HG02870 (cell line): Measurements from ENCODE around the gene KREMEN1.
"Not testable (repeated sequence)": the region's sequence is repeated elsewhere in the genome, so short reads cannot be mapped to it uniquely, and the experiment has no call there.

Source experiments
- ATAC-seq: cut with Tn5 transposase; IDR thresholded peaks from one replicate; pipeline ENCODE4 v1.9.1; 2021; ENCODE audit warnings: mild to moderate bottlenecking, moderate library complexity; ENCODE audit not compliant: unreplicated experiment

Gene KREMEN1

DNA sequence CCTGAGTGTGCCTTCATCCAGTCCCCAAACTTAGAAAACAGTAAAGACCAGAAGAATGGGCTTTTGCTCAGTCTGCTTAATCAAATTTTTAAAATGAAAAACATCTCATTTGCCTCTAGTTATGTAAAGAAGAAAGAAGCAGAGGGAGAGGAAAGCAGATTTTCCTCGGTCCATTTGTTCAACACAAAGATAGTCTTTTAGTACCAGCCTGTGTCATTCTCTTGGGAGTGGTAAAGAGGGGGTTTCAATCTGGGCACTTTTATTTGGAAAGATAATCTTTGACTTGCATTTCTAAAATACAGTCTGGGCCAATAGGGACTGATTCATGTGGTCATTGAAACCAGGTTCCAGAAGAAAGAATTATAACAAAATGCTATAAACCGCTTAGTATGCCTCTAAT, 29.5 kb downstream of the KREMEN1 start:
- no peak for ATAC-seq

DNA sequence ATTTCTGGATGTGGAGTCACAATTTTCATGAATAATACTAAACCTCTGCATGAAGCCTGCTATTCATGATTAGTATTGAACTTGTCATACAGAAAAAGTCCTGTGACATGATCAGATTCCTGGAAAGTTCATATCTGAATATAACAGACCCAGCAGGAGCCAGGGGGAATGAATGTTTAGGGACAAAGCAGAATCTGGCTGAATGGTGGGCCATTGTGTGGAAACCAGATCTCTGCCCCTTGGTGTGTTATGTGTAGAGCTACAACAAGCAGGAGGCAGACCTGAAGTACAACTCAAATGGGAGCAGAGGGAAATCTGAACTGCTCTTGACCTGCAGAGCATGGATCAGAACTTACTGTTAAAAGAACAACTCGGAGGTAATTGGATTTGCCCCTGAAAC, 30.3 kb downstream of the KREMEN1 start:
- no peak for ATAC-seq

DNA sequence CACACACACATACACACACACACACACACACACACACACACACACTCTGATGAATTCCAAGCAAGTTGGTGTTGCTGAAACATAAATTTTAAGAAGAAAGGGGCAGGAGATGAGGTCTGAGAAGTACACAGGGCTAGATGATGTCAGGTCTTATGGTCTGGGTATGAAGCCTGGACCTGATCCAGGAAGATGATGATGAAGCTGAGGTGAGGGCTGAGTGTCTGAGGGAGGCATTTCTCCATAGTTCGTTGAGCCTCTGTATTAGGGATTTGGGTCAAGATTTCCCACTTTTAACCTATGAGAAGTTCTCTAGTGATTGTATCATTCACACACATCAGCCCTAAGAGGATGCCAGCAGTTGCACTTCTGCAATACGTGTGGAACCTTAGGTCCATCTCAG, 32.6 kb downstream of the KREMEN1 start:
- ATAC-seq, result no peak

DNA sequence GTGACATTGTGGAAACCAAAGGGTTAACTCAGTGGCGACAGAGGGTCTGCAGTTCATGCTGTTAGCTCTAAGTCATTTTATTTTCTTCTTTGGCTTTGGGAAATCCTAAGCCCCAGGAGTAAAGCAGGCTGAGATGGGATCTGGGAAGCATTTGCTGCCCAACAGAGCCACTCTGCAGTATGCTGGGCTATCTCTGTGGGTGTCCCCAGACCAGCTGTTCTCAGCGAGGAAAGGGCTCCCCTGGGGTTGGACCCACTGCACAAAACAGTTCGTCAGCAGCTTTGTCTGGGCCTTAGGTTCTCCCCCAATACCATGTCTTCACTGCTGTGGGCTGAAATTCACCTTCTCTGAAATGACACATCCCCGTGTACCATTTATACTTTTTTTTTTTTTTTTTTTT, 34.0 kb downstream of the KREMEN1 start:
- no peak for ATAC-seq

DNA sequence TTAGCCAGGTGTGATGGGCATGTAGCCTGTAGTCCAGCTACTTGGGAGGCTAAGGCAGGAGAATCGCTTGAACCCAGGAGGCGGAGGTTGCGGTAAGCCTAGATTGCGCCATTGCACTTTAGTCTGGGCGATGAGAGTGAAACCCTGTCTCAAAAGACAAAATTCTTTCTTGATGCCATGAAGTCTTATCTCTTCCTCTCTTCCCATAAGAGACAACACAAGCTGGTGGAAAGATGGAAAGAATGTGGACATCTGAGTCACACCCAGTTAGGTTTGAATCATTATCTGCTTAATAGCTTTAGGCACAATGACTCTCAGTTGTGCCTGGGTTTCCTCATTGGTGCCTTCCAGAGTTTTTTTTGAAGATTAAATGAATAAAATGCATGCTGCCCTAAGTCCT, 35.3 kb downstream of the KREMEN1 start:
- no peak for ATAC-seq

DNA sequence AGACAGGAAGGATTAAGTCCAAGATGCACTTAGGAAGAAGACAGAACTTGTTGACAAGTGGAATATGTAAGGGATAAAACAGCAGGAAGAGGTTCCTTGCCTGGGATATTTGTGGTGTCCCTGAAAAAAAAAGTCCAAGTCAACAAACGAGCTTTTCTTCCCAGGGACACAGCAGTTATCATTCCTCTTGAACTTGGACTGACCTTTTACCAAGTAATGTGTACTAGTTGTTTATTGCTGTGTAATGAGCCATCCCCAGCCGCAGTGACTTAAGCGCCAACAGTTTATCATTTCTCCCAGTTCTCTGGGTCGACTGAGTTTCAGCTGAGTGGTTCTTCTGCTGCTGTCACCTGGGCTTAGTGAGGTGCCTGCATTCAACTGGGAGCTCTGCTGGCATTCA, 37.0 kb downstream of the KREMEN1 start:
- ATAC-seq, result no peak

DNA sequence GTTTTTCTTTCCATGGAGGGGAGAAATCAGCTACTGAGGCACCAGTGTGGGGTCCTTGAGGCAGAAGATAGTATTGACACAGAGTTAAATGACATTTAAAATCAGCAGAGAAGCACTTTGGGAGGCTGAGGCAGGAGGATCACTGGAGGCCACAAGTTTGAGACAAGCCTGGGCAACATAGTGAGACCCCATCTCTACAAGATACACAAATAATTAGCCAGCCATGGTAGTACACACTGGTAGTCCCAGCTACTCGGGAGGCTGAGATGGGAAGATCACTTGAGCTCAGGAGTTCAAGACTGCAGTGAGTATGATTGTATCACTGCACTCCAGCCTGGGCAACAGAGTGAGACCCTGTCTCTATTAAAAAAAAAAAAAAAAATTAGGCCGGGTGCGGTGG, 38.1 kb downstream of the KREMEN1 start:
- ATAC-seq, result no peak

DNA sequence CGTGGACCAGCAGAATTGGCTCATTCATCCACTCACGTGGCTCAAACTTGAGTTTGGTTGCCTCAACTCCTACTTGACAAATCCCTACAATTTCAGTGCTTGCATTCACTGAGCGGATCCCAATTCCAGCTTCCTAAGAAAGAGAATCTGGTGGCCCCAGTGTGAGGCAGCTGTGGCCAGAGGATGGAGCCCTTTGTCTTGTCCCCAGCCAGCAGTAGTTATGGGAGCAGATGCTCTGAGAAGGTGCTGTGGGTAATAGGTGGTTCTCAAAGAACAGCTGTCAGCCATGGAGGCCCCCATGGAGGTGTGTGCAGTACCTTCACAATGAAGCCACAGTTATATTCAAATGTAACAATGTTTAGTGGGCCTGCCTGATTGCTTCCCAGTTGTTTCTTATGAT, 39.3 kb downstream of the KREMEN1 start:
- ATAC-seq, result no peak

DNA sequence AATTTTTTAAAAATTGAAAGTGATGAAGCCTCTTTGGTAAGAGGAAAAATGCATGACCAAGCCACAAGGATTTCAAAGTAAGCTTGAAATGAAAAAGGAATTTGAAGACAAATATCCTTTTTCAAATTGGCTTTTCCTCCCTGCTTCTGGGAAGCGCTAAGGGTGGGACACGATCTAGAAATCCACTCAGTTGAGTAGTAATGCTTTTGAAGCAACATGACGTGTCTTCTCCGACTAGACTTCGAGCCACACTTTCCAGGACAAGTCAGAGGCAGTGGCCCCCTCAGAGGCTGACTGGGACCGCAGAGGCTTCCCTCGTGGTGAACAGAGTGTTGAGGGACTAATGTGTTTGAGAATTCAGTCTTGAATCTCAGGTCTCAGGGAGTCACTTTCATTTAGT, 39.8 kb downstream of the KREMEN1 start:
- no peak for ATAC-seq

DNA sequence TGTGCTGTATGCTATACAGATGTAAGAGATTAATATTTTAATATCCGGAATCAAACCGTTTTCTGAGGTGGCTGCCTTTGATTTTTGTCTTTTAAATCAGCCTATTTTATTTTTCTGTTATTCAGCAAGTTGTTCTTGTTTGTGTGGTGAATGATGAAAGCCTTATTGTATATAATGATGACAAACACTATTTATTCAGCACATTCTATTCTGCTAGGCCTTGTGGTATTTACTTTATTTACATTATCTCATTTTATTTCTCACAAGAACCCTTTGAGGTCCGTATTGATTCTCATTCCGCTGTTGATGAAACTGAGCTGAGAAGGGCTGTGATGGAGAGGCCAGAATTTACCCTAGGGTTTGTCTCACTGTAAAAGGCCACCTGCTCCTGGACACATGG, 40.5 kb downstream of the KREMEN1 start:
- no peak for ATAC-seq

DNA sequence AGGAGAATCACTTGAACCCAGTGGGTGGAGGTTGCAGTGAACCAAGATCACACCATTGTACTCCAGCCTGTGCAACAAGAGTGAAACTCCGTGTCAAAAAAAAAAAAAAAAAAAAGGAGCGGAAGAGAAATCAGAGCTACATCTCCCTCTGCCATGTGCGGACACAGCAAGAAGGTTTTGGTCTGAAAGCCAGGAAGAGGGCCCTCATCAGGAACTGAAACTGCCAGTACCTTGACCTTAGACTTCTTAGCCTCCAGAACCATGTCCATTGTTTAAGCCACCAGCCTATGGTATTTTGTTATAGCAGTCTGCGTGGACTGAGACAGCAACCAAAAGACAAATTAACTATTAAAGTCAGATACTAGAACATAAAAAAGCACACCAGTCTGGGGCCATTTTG, 41.6 kb downstream of the KREMEN1 start:
- no peak for ATAC-seq

DNA sequence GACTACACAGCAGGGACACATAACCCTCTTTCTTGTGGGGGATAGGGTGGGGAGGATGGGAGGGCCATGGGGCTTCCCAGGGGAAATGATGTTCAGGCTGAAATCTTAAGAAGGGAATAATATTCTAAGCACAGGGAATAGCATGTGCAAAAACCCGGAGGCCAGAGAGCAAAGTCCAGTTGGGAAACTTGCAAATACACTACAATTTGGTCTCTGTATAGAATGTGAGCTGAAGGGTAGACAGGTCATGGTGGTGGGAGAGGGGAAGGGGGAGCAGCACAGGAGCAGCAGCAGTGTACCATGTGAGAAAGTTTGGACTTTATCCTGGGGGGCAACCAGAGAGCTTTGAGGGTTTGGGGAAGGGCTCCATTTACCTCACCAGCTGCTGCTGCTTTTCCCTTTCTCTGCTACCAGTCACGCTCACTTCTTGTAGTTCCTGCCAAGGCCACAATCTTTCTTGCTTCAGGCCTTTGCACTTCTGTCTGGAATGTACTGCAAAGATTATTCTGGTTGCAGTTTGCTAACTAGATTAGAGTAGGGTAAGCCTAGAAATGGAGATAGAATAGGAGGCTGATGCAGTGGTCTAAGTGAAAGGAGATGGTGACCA, 43.0 kb downstream of the KREMEN1 start:
- no peak for ATAC-seq

DNA sequence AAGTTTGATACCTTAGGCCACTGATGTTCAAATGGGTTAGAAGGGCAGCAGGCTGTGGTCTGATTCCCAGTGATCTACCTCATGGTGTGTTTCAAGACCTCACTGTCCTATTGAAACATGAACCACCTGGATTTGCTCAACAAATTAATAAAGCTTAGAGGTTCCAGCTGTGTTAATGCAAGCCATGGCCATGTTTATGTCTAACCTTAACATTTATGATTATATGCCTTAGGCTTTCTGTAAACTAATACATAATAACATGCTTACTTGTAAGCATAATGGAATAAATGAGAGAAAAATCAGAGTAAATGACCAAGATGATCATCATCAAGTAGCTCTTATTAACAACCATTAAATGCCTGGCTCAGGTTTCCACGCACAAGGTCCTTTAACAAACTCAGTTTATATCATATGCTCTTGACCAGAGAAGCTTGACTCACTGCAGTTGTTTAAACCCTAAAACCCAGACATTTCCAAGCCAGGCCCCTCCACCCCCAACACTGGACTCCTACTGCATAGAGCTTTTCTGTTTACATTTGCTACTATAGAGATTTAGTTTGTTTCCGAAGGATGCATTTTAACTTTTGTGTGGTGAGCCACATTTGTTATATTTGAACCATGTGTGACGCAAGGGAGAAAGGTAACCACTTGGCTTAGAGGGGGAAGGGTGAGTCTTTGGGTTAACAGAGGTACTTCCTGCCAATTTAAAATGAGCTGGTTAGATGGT, 43.7 kb downstream of the KREMEN1 start:
- ATAC-seq, result no peak

DNA sequence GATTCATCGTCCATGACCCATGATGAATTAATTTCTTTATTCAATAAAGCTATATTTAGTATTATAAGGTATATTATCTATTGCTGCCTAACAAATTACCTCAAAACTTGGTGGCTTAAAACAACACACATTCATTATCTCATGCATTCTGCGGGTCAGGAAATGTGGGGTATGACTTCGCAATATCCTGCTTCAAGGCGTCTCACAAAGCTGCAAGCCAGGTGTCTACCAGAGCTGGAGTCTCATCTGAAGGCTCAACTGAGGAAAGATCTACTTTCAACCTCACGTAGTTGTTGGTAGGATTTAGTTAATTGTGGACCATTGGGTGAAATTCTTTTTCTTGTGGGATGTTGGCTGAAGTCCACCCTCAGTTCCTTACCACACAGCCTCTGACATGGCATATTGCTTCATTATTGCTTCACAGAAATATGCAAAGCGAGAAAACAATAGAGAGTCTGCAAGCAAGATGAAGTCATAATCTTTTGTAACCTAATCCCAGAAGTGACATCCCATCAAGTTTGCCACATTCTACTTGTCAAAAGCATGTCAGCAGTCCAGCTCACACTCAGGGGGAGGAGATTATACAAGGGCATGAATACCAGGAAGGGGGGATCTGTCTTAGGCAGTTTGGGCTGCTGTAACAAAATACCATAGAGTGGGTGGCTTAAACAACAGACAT, 45.1 kb downstream of the KREMEN1 start:
- no peak for ATAC-seq

DNA sequence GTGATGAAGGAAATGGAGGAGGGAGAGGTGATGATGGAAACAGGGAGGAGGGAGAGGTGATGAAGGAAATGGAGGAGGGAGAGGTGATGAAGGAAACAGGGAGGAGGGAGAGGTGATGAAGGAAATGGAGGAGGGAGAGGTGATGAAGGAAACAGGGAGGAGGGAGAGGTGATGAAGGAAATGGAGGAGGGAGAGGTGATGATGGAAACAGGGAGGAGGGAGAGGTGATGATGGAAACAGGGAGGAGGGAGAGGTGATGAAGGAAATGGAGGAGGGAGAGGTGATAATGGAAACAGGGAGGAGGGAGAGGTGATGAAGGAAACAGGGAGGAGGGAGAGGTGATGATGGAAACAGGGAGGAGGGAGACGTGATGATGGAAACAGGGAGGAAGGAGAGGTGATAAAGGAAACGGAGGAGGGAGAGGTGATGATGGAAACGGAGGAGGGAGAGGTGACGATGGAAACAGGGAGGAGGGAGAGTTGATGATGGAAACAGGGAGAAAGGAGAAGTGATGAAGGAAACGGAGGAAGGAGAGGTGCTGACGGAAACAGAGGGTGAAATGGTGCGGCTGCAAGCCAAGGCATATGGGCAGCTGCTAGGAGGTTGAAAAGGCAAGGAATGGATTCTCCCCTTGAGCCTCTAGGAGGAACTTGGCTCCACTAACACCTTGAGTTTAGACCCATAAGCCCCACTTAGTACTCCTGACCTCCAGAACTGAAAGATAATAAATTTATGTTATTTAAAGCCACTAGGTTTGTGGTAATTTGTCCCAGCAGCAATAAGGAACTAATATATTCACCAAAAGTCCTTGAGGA, 47.5 kb downstream of the KREMEN1 start:
- ATAC-seq, result not testable (repeated sequence)

DNA sequence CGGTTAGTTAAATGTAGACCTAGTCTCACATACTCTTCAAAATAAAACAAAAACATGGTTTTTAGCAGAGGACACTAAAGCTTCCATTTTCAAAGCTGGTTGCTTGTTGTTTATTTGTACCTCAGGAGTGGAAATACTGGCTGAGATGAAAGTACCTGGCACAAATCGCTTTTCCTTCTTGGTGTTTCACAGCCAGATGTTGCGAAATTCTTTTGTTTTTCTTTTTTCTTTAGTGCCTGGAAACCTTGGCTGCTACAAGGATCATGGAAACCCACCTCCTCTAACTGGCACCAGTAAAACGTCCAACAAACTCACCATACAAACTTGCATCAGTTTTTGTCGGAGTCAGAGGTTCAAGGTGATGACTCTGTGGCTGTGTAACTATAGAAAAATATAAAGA, 48.3 kb downstream of the KREMEN1 start:
- no peak for ATAC-seq

DNA sequence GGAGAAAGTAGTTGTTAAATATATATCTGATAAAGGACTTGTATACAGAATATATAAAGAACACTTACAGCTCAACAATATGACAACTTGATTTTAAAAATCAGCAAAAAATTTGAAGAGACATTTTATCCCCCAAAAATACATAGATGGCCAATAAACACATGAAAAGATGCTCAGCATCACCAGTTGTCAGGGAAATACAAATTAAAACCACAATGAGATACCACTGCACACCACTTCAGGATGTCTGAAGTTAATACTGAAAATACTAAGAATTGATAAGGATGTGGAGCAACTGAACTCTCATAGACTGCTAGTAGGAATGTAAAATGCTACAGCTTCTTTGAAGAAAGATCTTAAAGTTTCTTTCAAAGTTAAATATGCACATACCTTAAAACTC, 49.2 kb downstream of the KREMEN1 start:
- ATAC-seq, result no peak

DNA sequence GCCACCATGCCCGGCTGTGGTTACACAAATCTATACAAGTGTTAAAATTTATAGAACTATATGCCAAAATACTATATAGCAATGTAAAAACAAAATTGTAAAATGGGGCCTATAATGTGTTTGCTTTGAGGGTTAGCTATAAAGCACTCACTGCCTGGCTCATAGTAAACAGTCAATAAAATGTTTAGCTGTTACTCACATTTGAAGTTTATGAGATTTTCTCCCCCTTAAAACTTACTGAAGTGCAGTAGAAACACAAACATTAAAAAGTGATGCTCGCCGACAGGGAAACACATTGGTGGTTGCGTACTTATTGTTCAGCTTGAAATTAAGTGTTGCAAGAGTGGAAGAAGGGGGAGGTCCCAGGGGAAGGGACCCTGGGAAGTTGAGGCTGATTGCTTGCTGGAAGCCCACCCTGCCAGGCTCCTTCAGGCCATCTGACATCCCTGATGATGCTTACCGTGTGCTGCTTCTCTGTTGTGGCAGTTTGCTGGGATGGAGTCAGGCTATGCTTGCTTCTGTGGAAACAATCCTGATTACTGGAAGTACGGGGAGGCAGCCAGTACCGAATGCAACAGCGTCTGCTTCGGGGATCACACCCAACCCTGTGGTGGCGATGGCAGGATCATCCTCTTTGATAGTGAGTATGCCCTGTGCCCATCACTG, 52.1 kb downstream of the KREMEN1 start:
- no peak for ATAC-seq

DNA sequence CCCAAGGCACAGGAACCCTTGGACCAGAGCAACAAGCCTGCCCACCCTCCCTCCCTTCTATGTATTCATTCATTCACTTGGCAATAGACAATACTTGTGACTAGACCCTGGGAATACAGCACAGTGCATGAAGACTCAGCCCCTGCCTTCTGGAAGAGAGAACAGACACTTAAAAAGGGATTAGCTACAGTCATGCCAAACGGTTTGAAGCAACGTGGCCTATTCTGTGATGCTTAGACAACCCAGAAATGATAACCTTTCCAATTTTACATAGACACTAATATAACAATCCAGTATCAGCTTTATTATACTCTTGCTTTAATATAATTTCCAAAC, 52.6 kb downstream of the KREMEN1 start:
- no peak for ATAC-seq

DNA sequence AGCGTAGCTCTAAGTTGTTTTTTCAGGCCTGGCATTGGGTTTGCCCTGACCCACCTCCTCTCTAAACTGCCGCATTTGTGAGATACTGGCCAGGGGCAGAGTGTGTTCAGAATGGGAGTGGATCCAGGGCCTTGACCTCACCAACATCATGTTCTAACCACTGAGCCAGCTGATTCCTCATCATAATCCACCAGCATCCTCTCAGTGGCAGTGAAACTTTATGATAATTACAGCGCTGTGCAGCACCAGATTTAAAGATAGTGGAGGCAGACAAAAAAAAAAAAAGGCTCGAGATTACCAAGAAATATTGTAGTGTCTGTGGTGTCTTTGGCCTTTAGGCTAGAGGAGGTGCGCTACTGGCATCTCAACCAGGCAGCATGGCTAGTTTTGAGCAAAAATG, 53.0 kb downstream of the KREMEN1 start:
- ATAC-seq, result no peak
